HepG2 (cell line): Measurements from ENCODE around the gene ACAP3. TPM values are rescaled to one million over a fixed set of nuclear protein-coding genes. Genes with fewer than 3 reads are reported as not detected.
A peak's percentile ranks its signal among the peaks of the same experiment; 100 is the strongest.

Experiments used
- ATAC-seq: fragments of 200-7000 bp; cut with Tn5 transposase; 3 replicates; pipeline ENCODE4 v1.9.1; 2020; ENCODE audit warnings: mild to moderate bottlenecking, moderate library complexity
- BruUV-seq: library from RNA; stranded (reverse); fragments of 400-500 nt; replicated peaks from 2 replicates; lab custom pipeline; 2021; lab: Mats Ljungman, UMichigan
- CTCF ChIA-PET: fragments of 300-600 bp; formaldehyde crosslinking; extraction: SDS; loops from one replicate; lab custom pipeline; 2021; ENCODE audit warnings: low total read pairs, inconsistent platforms, low intra/inter-chr PET ratio; lab: Yijun Ruan, JAX
- POLR2A ChIA-PET: fragments of 350-600 bp; sonication (Branson Sonifier 250); formaldehyde crosslinking; loops from one replicate; lab custom pipeline; 2020; ENCODE audit warnings: antibody characterized with exemption, inconsistent platforms; lab: Yijun Ruan, JAX
- DNase-seq: peaks from one replicate; pipeline ENCODE4 v3.0.0-alpha.2; 2015; ENCODE audit warnings: low spot score
- FAIRE-seq: peaks from 3 replicates; lab custom pipeline; 2011; peaks lifted over from hg19 to GRCh38; lab: Jason Lieb, UNC
- H2AFZ ChIP-seq: one replicate; pipeline ENCODE4 v1.6.1; 2011; ENCODE audit warnings: low read length, inconsistent platforms
- H3K27ac ChIP-seq: fragments of 300-600 bp; 3 replicates; pipeline ENCODE4 v1.8.0; 2011; ENCODE audit warnings: mixed run types, mild to moderate bottlenecking, mixed read lengths, low read length, inconsistent platforms; ENCODE audit not compliant: insufficient read depth; ENCODE audit errors: extremely low read length
- H3K27me3 ChIP-seq, 2 experiments: fragments of 200-600 bp in 1 of 2; 2 replicates in 1 of 2; 3 replicates in 1 of 2; pipeline versions ENCODE4 v1.6.0 to v1.8.0; 2011; ENCODE audit warnings: low read length in 2 of 2, mild to moderate bottlenecking in 2 of 2, moderate library complexity in 2 of 2, inconsistent platforms in 1 of 2; ENCODE audit not compliant: insufficient read depth in 2 of 2, control insufficient read depth in 1 of 2
- H3K36me3 ChIP-seq, 2 experiments: fragments of 200-600 bp in 1 of 2; replicated peaks in 1 of 2; 2 replicates in 1 of 2; 3 replicates in 1 of 2; pipeline versions ENCODE4 v1.5.1 to v1.8.0; 2011; ENCODE audit warnings: low read length in 2 of 2, inconsistent platforms in 1 of 2; ENCODE audit not compliant: insufficient read depth in 2 of 2, control insufficient read depth in 1 of 2
- H3K4me1 ChIP-seq: 2 replicates; pipeline ENCODE4 v1.5.1; 2012; ENCODE audit warnings: low read length, inconsistent platforms; ENCODE audit not compliant: insufficient read depth
- H3K4me2 ChIP-seq: 2 replicates; pipeline ENCODE4 v1.6.0; 2011; ENCODE audit warnings: low read depth, low read length, inconsistent platforms
- H3K4me3 ChIP-seq, 3 experiments: fragments of 200-600 bp in 1 of 3; sonication (generic), shearing (Covaris generic) in 1 of 3; replicated peaks in 1 of 3; 2 replicates each; pipeline ENCODE4 v1.5.1; 2011 to 2016; ENCODE audit warnings: low read length in 3 of 3, inconsistent platforms in 2 of 3, low read depth in 2 of 3, mild to moderate bottlenecking in 2 of 3, control low read depth in 1 of 3, mixed read lengths in 1 of 3; ENCODE audit not compliant: insufficient read depth in 1 of 3
- H3K79me2 ChIP-seq: one replicate; pipeline ENCODE4 v1.6.1; 2011; ENCODE audit warnings: low read length, inconsistent platforms; ENCODE audit not compliant: insufficient read depth
- H3K9ac ChIP-seq: 2 replicates; pipeline ENCODE4 v1.6.0; 2011; ENCODE audit warnings: mild to moderate bottlenecking, low read depth, low read length, inconsistent platforms; ENCODE audit not compliant: insufficient read depth
- H3K9me3 ChIP-seq: 2 replicates; pipeline ENCODE4 v1.5.1; 2012; ENCODE audit warnings: mild to moderate bottlenecking, low read length
- H4K20me1 ChIP-seq: 2 replicates; pipeline ENCODE4 v1.6.0; 2011; ENCODE audit warnings: inconsistent platforms, mild to moderate bottlenecking, low read length, moderate library complexity; ENCODE audit not compliant: insufficient read depth
- HNF1B ChIP-seq: sonication (generic); formaldehyde crosslinking; IDR thresholded peaks from 2 replicates; pipeline ENCODE4 v1.5.1; 2020; ENCODE audit warnings: mild to moderate bottlenecking, moderate library complexity, missing genetic modification reagents
- PHF21A ChIP-seq: sonication (generic); formaldehyde crosslinking; IDR thresholded peaks from 2 replicates; pipeline ENCODE4 v1.5.0; 2020; ENCODE audit warnings: mild to moderate bottlenecking, missing genetic modification reagents
- STAG1 ChIP-seq: sonication (generic); formaldehyde crosslinking; IDR thresholded peaks from 2 replicates; pipeline ENCODE4 v1.4.0; 2020; ENCODE audit warnings: missing genetic modification reagents
- ZIK1 ChIP-seq: sonication (generic); formaldehyde crosslinking; IDR thresholded peaks from 2 replicates; pipeline ENCODE4 v1.5.0; 2020; ENCODE audit warnings: mild to moderate bottlenecking, low read depth, missing genetic modification reagents, borderline replicate concordance
- ZNF407 ChIP-seq: sonication (generic); formaldehyde crosslinking; IDR thresholded peaks from one replicate; pipeline ENCODE4 v1.5.1; 2020; ENCODE audit warnings: mild to moderate bottlenecking, missing genetic modification reagents; ENCODE audit errors: not compliant biosample characterization
- ZNF691 ChIP-seq: sonication (generic); formaldehyde crosslinking; IDR thresholded peaks from 2 replicates; pipeline ENCODE4 v1.4.0; 2020; ENCODE audit warnings: missing genetic modification reagents, low read depth, mild to moderate bottlenecking, borderline replicate concordance
- WGBS: methylation state at CpG from one replicate; pipeline ENCODE4 v1.1.6; 2017; ENCODE audit warnings: low lambda C conversion rate; 5-methylcytosine and 5-hydroxymethylcytosine counted together
- in situ Hi-C: cut with HindIII; loops from 2 replicates; pipeline ENCODE4 v1.10.0; 2017; ENCODE audit warnings: low pct_unique_long_range_greater_than_20kb; ENCODE audit not compliant: extremely low pct_ligation_motif_present
- intact Hi-C: fragments of 100-400 bp; cut with micrococcal nuclease; formaldehyde crosslinking; loops from one replicate; pipeline ENCODE4 v1.10.0; 2022; ENCODE audit not compliant: unreplicated experiment
- polyA plus RNA-seq, 8 experiments: library from polyadenylated mRNA; depleted of rRNA in 3 of 8; stranded (reverse) in 7 of 8; unstranded in 1 of 8; fragments of >200 nt; fragmentation: Illumina TruSeq in 4 of 8; extraction: Trizol in 4 of 8; gene quantifications; 2 replicates each; pipeline versions ENCODE4 v1.2.1 to v1.2.3, GENCODE V29; 2011 to 2016; ENCODE audit warnings: low read depth in 4 of 8, missing spikeins in 1 of 8, mixed read lengths in 1 of 8; ENCODE audit not compliant: insufficient read depth in 1 of 8
- total RNA-seq, 5 experiments: library from RNA; depleted of rRNA; stranded (reverse); fragments of >200 nt; fragmentation: Illumina TruSeq; extraction: Trizol; gene quantifications; 2 replicates each; pipeline ENCODE4 v1.2.3, GENCODE V29; 2016; ENCODE audit warnings: low read depth in 1 of 5

The ACAP3 gene
- total and polyA plus RNA-seq, 2 of the 13 experiments (the other 11 are each of a cell fraction or from before 2014, with no cell fraction given), result 29.4 to 50.8 TPM

GRCh38 chr1:1325288-1326074, 17.8 kb upstream of the ACAP3 start:
- H3K9ac ChIP-seq, result peak overlapping the region; percentile 90
- 0% methylated on average over 3 of the region's 16 CpGs for WGBS
- peaks cover 45% of the 10 kb centered on the region for H3K79me2 ChIP-seq
- peaks cover 5% of the 10 kb centered on the region; the same call in 1 of the 2 replicates for H4K20me1 ChIP-seq
- ATAC-seq (peak; percentile 10), FAIRE-seq (no peak), DNase-seq (no peak)
- H3K4me3 ChIP-seq, result peak overlapping the region; percentile 68 to 96 (median 95)
- peak overlapping the region; percentile 77 for H3K27ac ChIP-seq
- no TSS peak for BruUV-seq
- intact Hi-C loops, result loop anchor here (2.0 kb wide), 1 partner anchor 19 kb away; no protein-coding TSS in a partner anchor
- no peaks in the 10 kb centered on the region for H3K9me3 ChIP-seq
- in situ Hi-C loops, result no loop called here
- H2AFZ ChIP-seq, result no peak overlapping the region
- no peaks in the 10 kb centered on the region for H3K27me3 ChIP-seq
- ChIA-PET CTCF (no interaction called here), POLR2A (interaction anchor here (1.0 to 1.4 kb wide), 4 partner anchors 10 to 46 kb away, joined by 3 to 4 read pairs (median 3); no protein-coding TSS in a partner anchor)
- H3K4me1 ChIP-seq, result peaks cover 30% of the 10 kb centered on the region
- peak overlapping the region; percentile 98 for H3K4me2 ChIP-seq
- H3K36me3 ChIP-seq, result peaks cover 3 to 5% of the 10 kb centered on the region in 2 experiments; a peak in 2 of 5 replicates
- TF ChIP-seq ZNF691 (CRISPR knock-in tag), result 0 out of 2 replicates have a peak, but pooled peaks have one; percentile 52
- TF ChIP-seq ZNF407, result peak; percentile 38
- no peak; the same call in 1 of the 2 replicates for TF ChIP-seq HNF1B (CRISPR knock-in tag)
- TF ChIP-seq STAG1 (CRISPR knock-in tag), result no peak
- 0 out of 2 replicates have a peak, but pooled peaks have one; percentile 2 for TF ChIP-seq PHF21A (CRISPR knock-in tag)
- 0 out of 2 replicates have a peak, but pooled peaks have one; percentile 10 for TF ChIP-seq ZIK1
